ENCODE results near the gene RMI2. TPM values are rescaled to one million over a fixed set of nuclear protein-coding genes. Genes with fewer than 3 reads are reported as not detected.
"Not testable (repeated sequence)": the region's sequence is repeated elsewhere in the genome, so short reads cannot be mapped to it uniquely, and the experiment has no call there.

RMI2 gene
- total RNA-seq, 1 experiment from 2014 or later, result 9.6 TPM

- no peak for DNase-seq (ENCODE audit: extremely low read depth, low read depth)
Observed at GRCh38 chr16:11350921-11351335, 5.7 kb downstream of the RMI2 start.

DNA sequence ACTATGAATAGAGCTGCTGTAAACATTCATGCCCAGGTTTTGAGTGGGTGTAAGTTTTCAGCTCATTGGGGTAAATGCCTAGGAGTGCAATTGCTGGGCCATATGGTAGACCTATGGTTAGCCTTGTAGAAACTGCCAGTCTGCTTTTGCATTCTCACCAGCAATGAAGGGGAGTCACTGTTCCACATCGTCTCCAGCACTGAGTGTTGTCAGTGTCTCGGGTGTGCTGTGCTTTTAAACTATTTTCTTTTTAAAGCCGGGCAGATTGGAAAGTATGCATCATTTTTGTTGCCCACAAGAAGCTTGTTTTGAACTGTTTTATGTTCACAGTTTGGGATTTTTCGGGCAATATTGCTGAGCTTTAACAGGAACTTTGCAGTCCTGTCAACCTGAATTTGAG lies 7.9 kb downstream of the RMI2 start:
- DNase-seq (ENCODE audit: extremely low read depth, low read depth), result no peak

- no peak for DNase-seq (ENCODE audit: extremely low read depth, low read depth)
Observed at GRCh38 chr16:11354407-11354732, 9.1 kb downstream of the RMI2 start.

DNA sequence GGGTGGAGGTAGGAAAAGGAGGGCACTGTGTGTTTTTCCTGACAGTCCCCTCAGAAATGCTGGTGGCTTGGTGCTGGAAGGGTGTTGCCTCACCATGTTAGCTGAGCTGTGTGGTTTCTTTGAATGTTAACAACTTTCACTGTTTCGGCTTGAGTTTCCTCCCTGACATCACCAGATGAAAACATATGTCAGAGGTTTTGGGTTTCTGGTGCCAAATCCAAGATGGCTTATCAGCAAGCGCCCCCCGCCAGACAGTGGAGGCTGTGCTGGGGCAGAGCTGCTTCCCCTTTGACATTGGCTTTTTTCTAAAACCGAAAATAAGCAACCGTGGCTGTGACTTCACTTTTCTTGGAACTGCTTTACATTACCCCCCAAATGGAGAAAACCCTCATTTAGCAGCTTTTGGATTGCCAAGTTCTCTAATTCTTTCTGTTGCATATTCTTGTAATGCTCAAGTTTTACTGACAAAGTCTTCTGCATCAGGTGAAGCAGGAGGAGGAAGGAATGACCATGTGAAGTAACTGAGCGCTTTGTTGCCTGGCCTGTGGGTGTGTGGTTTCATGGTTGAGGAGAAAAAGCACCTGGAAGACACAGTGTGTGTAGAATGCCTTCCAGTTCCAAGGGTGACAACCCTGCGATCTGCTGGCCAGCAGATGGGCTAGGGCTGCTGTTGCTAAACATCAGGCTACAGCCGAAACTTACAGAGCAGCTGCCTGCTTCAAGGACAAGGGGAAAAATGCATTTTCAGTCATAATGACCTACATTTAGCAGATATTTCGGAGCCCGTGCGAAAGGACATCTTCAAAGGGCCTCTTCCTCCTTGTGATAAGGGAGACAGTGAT lies 9.7 kb downstream of the RMI2 start:
- DNase-seq (ENCODE audit: extremely low read depth, low read depth), result no peak

- no peak for DNase-seq (ENCODE audit: extremely low read depth, low read depth)
Observed at GRCh38 chr16:11355862-11356261, 10.6 kb downstream of the RMI2 start.

GRCh38 chr16:11356573-11357331 lies 11.5 kb downstream of the RMI2 start:
- peak; percentile 69 for DNase-seq (ENCODE audit: extremely low read depth, low read depth)

DNA sequence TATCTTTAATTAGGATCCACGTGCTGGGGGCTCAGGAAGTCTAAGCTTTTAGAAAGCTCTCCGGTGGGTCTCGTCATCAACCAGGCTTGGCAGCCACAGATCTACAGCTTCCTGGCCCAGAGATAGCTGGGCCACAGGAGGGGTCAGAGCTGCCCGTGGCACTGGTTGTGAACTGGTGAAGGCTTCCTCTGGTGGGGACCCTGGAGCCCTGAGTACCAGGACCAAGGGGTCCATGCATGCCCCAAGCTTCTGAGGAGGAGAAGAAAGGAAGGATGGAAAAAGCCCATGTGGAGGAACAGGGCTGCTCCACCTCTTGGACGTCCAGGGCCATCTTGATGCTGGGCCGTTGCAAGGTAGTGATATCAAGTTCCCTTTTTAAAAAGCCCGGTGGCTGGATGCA lies 13.3 kb downstream of the RMI2 start:
- DNase-seq (ENCODE audit: extremely low read depth, low read depth), result no peak

GRCh38 chr16:11359370-11359769 lies 14.1 kb downstream of the RMI2 start:
- no peak for DNase-seq (ENCODE audit: extremely low read depth, low read depth)

- no peak for DNase-seq (ENCODE audit: extremely low read depth, low read depth)
Observed at GRCh38 chr16:11360641-11361373, 15.5 kb downstream of the RMI2 start.

- no peak for DNase-seq (ENCODE audit: extremely low read depth, low read depth)
Observed at GRCh38 chr16:11361701-11362451, 16.6 kb downstream of the RMI2 start.

DNA sequence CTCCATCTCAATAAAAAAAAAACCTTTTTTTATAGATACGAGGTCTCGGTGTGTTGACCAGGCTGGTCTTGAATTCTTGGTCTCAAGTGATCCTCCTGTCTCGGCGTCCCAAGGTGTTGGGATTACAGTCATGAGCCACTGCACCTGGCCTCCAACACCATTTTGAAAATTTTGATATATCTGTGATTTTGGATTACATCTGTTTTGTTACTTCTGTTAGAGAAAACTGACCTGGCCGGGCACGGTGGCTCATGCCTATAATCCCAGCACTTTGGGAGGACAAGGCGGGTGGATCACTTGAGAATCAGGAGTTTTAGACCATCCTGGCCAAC lies 18.6 kb downstream of the RMI2 start:
- DNase-seq (ENCODE audit: extremely low read depth, low read depth), result no peak

GRCh38 chr16:11367483-11367906 lies 22.2 kb downstream of the RMI2 start:
- DNase-seq (ENCODE audit: extremely low read depth, low read depth), result no peak

DNA sequence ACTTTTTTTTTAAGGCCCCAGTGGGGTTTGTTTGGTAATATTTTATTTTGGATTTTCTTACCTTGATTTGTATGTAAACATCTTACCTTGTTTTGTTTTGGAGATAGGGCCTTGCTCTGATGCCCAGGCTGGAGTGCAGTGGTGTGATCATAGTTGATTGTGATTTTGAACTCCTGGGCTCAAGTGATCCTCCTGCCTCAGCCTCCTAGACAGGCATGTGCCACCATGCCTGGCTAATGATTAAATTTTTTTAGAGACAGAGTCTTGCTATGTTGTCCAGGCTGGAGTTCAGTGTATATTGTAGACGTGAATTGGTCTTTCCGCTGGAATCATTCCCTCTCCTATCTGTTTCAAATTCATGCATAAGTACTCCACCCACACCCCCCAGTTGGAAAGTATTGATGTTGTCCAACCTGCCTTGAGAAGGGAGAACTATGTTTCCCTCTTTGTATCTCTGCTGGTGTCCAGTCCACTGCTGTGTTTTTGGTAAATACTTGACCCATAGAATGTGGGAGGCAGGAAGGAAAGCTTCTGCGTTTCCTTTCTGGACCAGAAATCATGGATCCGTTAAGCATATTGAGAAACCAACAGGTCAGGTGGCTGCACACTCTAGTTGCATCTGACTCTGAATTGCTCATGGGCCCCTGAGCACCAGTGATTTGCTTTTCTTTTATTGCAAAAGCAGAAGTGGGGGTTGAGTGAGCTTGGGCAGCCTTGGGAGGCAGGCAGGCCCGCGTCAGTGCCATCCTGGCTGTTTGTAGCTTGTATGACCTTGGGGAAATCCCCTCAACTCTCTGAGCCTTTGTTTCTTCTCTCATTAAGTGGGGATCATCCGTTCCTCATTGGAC lies 25.0 kb downstream of the RMI2 start:
- DNase-seq (ENCODE audit: extremely low read depth, low read depth), result no peak

DNA sequence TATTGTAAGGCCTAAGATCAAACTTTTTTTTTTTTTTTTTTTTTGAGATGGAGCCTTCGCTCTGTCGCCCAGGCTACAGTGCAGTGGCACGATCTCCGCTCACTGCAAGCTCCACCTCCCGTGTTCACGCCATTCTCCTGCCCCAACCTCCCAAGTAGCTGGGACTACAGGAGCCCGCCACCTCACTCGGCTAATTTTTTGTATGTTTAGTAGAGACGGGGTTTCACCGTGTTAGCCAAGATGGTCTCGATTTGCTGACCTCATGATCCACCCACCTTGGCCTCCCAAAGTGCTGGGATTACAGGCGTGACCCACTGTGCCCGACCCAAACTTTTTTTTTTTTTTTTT lies 25.6 kb downstream of the RMI2 start:
- DNase-seq (ENCODE audit: extremely low read depth, low read depth), result not testable (repeated sequence)

DNA sequence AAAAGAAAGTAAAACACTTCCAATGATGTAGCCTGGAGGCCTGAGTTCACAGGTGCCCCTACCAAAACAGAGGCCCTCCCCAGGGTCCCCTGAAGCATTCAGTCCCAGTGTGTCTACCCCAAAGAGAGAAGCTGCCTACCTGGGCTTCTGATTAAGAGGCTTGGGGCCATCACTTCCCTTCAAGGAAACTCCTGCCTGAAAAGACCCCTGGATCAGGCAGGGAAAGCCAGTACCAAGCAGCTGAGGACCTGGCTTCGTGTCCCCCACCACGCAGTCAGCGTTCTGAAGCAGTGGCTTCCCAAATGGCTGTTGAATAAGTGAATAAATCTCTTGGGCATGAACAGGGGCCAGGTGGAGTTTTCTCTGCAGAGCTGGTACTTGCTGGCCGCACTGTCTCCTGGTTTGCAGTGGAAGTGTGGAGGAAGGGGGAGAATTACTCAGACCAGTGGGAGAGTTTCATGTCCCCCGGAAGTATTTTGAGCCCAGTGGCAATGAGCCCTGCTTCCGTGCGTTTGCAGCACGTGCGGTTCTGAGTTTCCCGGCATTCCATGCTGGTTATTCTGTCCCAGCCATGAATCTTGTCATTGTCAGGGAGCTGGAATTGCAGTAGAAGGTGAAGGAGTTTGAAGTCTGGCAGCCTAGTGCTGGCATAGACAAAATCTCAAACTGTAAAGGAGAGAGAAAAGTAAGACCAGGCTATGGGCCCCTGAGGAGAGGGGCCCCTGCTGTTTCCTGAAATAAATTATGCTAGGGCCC lies 27.0 kb downstream of the RMI2 start:
- no peak for DNase-seq (ENCODE audit: extremely low read depth, low read depth)

- DNase-seq (ENCODE audit: extremely low read depth, low read depth), result no peak
Observed at GRCh38 chr16:11372829-11373306, 27.6 kb downstream of the RMI2 start.

DNA sequence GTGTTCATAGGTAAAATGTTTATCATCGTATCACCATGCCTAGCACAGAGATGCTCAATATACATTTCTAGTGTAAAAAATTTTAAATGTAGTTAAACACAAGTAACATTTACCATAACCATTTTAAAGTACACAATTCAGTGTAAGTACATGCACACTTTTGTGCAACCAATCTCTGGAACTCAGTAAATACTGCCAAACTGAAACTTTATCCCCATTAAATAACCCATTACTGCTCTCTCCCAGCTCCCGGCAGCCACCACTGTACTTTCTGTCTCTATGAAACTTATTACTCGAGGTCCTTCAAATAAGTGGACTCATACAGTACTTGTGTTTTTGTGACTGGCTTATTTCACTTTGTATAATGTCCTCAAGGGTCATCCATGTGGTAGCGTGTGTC lies 29.0 kb downstream of the RMI2 start:
- no peak for DNase-seq (ENCODE audit: extremely low read depth, low read depth)

- no peak for DNase-seq (ENCODE audit: extremely low read depth, low read depth)
Observed at GRCh38 chr16:11377154-11377553, 31.9 kb downstream of the RMI2 start.

GRCh38 chr16:11378951-11379350 lies 33.7 kb downstream of the RMI2 start:
- DNase-seq (ENCODE audit: extremely low read depth, low read depth), result not testable (repeated sequence)

Measured in NCI-H460 (cell line).